Neural cell (in vitro differentiated cells): Measurements from ENCODE around the gene PRXL2B. TPM values are rescaled to one million over a fixed set of nuclear protein-coding genes. Genes with fewer than 3 reads are reported as not detected.
"Not testable (repeated sequence)": the region's sequence is repeated elsewhere in the genome, so short reads cannot be mapped to it uniquely, and the experiment has no call there.

Source experiments
- H2AFZ ChIP-seq: fragments of 200-600, 300-800 bp; sonication (generic), shearing (Covaris generic); 2 replicates; pipeline ENCODE4 v1.6.0; 2014; ENCODE audit warnings: low read depth, mild to moderate bottlenecking, antibody characterized with exemption, low read length, moderate library complexity
- H3F3A ChIP-seq: fragments of 200-600 bp; shearing (Covaris generic); 2 replicates; pipeline ENCODE4 v1.6.1; 2016; ENCODE audit warnings: mild to moderate bottlenecking, moderate library complexity, mixed read lengths, antibody characterized with exemption, low read length; ENCODE audit not compliant: insufficient read depth, poor library complexity, severe bottlenecking
- H3K27ac ChIP-seq: fragments of 200-600, 300-800 bp; sonication (generic), shearing (Covaris generic); 2 replicates; pipeline ENCODE4 v1.5.1; 2014; ENCODE audit warnings: mild to moderate bottlenecking, low read length, moderate library complexity
- H3K27me3 ChIP-seq: fragments of 300-800, 200-600 bp; sonication (generic), shearing (Covaris generic); 2 replicates; pipeline ENCODE4 v1.6.0; 2014; ENCODE audit warnings: mild to moderate bottlenecking, low read depth, low read length, moderate library complexity; ENCODE audit not compliant: insufficient read depth
- H3K36me3 ChIP-seq: fragments of 300-800, 200-600 bp; sonication (generic), shearing (Covaris generic); 2 replicates; pipeline ENCODE4 v1.5.1; 2014; ENCODE audit warnings: mild to moderate bottlenecking, antibody characterized with exemption, low read length, moderate library complexity; ENCODE audit not compliant: insufficient read depth
- H3K4me2 ChIP-seq: fragments of 300-800, 200-600 bp; sonication (generic), shearing (Covaris generic); 2 replicates; pipeline ENCODE4 v1.6.0; 2014; ENCODE audit warnings: mild to moderate bottlenecking, low read length
- H3K4me3 ChIP-seq: fragments of 300-800, 200-600 bp; sonication (generic), shearing (Covaris generic); 2 replicates; pipeline ENCODE4 v1.5.1; 2014; ENCODE audit warnings: mild to moderate bottlenecking, low read length, moderate library complexity
- H3K79me2 ChIP-seq: fragments of 200-600 bp; shearing (Covaris generic); replicated peaks from 2 replicates; pipeline ENCODE4 v1.6.0; 2014; ENCODE audit warnings: mild to moderate bottlenecking, low read length, moderate library complexity; ENCODE audit not compliant: insufficient read depth
- H3K9ac ChIP-seq: fragments of 300-800, 200-600 bp; sonication (generic), shearing (Covaris generic); 2 replicates; pipeline ENCODE4 v1.6.1; 2016; ENCODE audit warnings: mild to moderate bottlenecking, low read length, mixed read lengths
- H3K9me2 ChIP-seq: fragments of 200-600 bp; shearing (Covaris generic); 2 replicates; pipeline ENCODE4 v1.6.1; 2016; ENCODE audit warnings: mild to moderate bottlenecking, low read length, mixed read lengths; ENCODE audit not compliant: insufficient read depth
- H3K9me3 ChIP-seq: fragments of 200-600, 300-800 bp; sonication (generic), shearing (Covaris generic); 2 replicates; pipeline ENCODE4 v1.6.1; 2016; ENCODE audit warnings: mild to moderate bottlenecking, mixed run types, low read length, moderate library complexity, mixed read lengths
- H4K20me1 ChIP-seq: fragments of 200-600 bp; shearing (Covaris generic); 2 replicates; pipeline ENCODE4 v1.6.1; 2016; ENCODE audit warnings: mild to moderate bottlenecking, mixed run types; ENCODE audit not compliant: insufficient read depth
- EP300 ChIP-seq: fragments of 450-650 bp; conservative IDR thresholded peaks from 2 replicates; pipeline ENCODE4 v1.6.1; 2014; ENCODE audit warnings: antibody characterized with exemption, mild to moderate bottlenecking, moderate library complexity; ENCODE audit not compliant: poor library complexity, severe bottlenecking
- EZH2 ChIP-seq: fragments of 200-600, 300-800 bp; shearing (Covaris generic), sonication (generic); IDR thresholded peaks from 2 replicates; pipeline ENCODE4 v1.6.1; 2014; ENCODE audit warnings: antibody characterized with exemption, low read length, borderline replicate concordance, mild to moderate bottlenecking; ENCODE audit not compliant: insufficient read depth, poor library complexity, severe bottlenecking
- MXI1 ChIP-seq: fragments of 450-650 bp; conservative IDR thresholded peaks from 2 replicates; pipeline ENCODE4 v1.6.1; 2014; ENCODE audit warnings: antibody characterized with exemption, mild to moderate bottlenecking; ENCODE audit not compliant: poor library complexity, severe bottlenecking
- POLR2AphosphoS5 ChIP-seq: IDR thresholded peaks from 2 replicates; pipeline ENCODE4 v1.6.1; 2012
- RAD21 ChIP-seq: fragments of 450-650 bp; conservative IDR thresholded peaks from 2 replicates; pipeline ENCODE4 v1.6.1; 2014; ENCODE audit warnings: antibody characterized with exemption, mild to moderate bottlenecking, moderate library complexity
- SMC3 ChIP-seq: fragments of 450-650 bp; conservative IDR thresholded peaks from 2 replicates; pipeline ENCODE4 v1.6.1; 2014; ENCODE audit warnings: antibody characterized with exemption, mild to moderate bottlenecking, moderate library complexity; ENCODE audit not compliant: poor library complexity
- TAF1 ChIP-seq: IDR thresholded peaks from 2 replicates; pipeline ENCODE4 v1.6.1; 2012; ENCODE audit warnings: low read depth
- polyA plus RNA-seq: library from polyadenylated mRNA; depleted of rRNA; stranded (reverse); fragments of >200 nt; gene quantifications from 2 replicates; pipeline ENCODE4 v1.2.3, GENCODE V29; 2014
- TF ChIP-seq, protein P1 (sequence below): IDR thresholded peaks from 2 replicates; pipeline ENCODE4 v1.6.1; 2012; ENCODE audit warnings: borderline replicate concordance
- TF ChIP-seq, protein P2 (sequence below): fragments of 450-650 bp; IDR thresholded peaks from 2 replicates; pipeline ENCODE4 v1.5.1; 2014; ENCODE audit warnings: antibody characterized with exemption, mild to moderate bottlenecking, moderate library complexity; ENCODE audit not compliant: poor library complexity, severe bottlenecking

PRXL2B gene
- polyA plus RNA-seq, 1 donor from 2014 or later: 29.0 TPM

DNA sequence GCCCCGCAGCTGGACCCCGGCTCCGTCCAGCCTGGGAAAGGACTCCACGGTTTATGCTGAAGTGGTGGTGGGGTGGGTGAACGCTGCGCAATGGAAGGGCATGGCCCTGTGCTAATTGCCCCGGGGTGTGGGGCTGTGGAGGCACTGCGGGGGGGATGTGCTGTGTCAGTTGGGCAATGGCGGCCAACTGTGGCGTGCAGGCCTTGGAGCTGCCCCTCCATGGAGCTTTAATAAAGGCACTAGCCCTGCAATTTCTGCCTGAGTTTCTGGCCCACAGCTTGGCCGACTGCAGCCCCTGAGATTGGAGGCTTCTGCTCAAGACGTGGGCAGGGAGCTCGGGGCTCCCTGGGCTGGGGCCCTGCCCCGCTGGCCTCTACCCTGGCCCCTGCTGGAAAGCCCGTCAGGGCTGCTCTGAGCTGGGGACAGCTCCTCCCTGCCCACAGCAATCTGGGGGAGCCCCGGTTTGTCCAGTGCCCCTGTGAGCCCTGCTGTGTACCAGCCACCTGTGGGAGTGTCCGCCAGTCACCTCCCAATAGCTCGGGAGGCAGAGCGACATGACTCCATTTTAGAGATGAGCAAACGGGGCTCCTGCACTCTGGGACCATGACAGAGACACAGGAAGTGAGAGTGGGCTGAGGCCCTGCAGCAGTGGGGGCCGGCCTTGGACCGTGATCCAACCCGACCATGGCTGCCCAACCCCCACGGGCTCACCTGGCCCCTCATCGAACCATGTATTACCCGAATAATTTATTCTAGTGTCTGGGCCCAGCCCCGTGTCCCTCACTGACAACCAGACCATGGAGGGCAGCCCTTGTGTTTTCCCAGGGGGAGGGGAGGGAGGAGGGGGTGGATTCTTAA lies 39.1 kb upstream of the PRXL2B start:
- Histone ChIP-seq H3K27me3 (no peaks in the 10 kb centered on the region), H3K36me3 (no peaks in the 10 kb centered on the region), H3F3A (peaks cover 2% of the 10 kb centered on the region), H3K79me2 (no peaks in the 10 kb centered on the region), H3K4me2 (no peak overlapping the region), H3K9me3 (no peaks in the 10 kb centered on the region), H4K20me1 (no peaks in the 10 kb centered on the region), H2AFZ (no peak overlapping the region), H3K27ac (no peak overlapping the region), H3K9ac (peak overlapping the region; percentile 5), H3K9me2 (no peaks in the 10 kb centered on the region), H3K4me3 (no peak overlapping the region)
- no peak for TF ChIP-seq POLR2AphosphoS5
- no peak for TF ChIP-seq EP300
- TF ChIP-seq, protein P1, sequence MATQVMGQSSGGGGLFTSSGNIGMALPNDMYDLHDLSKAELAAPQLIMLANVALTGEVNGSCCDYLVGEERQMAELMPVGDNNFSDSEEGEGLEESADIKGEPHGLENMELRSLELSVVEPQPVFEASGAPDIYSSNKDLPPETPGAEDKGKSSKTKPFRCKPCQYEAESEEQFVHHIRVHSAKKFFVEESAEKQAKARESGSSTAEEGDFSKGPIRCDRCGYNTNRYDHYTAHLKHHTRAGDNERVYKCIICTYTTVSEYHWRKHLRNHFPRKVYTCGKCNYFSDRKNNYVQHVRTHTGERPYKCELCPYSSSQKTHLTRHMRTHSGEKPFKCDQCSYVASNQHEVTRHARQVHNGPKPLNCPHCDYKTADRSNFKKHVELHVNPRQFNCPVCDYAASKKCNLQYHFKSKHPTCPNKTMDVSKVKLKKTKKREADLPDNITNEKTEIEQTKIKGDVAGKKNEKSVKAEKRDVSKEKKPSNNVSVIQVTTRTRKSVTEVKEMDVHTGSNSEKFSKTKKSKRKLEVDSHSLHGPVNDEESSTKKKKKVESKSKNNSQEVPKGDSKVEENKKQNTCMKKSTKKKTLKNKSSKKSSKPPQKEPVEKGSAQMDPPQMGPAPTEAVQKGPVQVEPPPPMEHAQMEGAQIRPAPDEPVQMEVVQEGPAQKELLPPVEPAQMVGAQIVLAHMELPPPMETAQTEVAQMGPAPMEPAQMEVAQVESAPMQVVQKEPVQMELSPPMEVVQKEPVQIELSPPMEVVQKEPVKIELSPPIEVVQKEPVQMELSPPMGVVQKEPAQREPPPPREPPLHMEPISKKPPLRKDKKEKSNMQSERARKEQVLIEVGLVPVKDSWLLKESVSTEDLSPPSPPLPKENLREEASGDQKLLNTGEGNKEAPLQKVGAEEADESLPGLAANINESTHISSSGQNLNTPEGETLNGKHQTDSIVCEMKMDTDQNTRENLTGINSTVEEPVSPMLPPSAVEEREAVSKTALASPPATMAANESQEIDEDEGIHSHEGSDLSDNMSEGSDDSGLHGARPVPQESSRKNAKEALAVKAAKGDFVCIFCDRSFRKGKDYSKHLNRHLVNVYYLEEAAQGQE: no peak
- TF ChIP-seq, protein P2, sequence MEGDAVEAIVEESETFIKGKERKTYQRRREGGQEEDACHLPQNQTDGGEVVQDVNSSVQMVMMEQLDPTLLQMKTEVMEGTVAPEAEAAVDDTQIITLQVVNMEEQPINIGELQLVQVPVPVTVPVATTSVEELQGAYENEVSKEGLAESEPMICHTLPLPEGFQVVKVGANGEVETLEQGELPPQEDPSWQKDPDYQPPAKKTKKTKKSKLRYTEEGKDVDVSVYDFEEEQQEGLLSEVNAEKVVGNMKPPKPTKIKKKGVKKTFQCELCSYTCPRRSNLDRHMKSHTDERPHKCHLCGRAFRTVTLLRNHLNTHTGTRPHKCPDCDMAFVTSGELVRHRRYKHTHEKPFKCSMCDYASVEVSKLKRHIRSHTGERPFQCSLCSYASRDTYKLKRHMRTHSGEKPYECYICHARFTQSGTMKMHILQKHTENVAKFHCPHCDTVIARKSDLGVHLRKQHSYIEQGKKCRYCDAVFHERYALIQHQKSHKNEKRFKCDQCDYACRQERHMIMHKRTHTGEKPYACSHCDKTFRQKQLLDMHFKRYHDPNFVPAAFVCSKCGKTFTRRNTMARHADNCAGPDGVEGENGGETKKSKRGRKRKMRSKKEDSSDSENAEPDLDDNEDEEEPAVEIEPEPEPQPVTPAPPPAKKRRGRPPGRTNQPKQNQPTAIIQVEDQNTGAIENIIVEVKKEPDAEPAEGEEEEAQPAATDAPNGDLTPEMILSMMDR: no peak
- TF ChIP-seq SMC3: no peak
- TF ChIP-seq RAD21: no peak
- TF ChIP-seq MXI1: no peak
- TF ChIP-seq EZH2: no peak
- TF ChIP-seq TAF1: no peak

DNA sequence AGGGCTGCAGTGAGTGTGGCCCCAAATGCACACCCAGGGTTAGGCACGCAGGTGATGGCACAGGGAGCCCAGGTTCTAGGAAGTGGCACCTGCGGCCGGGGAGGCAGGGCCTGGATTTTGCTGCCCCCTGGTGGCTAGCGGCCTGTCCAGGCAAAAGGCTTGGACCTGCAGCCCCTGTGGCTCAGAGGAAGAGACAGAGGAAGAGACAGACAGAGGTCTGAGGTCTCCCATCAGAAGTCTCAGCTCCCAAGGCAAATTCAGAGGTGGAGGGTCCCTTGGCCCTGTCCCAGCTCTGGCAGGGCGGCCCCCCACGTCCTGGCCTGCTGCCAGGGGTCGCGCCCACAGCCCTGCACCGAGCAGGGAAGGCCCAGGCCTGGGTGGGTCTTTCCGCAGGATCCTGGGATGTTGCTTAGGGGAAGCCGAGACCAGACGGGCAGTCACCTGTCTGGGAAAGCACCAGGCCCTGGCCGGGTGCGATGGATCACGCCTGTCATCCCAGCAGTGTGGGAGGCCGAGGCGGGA lies 38.4 kb upstream of the PRXL2B start:
- peaks cover 2% of the 10 kb centered on the region for H3F3A ChIP-seq
- H3K27me3 ChIP-seq: no peaks in the 10 kb centered on the region
- no peaks in the 10 kb centered on the region for H3K36me3 ChIP-seq
- H3K4me3 ChIP-seq: no peak overlapping the region
- H4K20me1 ChIP-seq: no peaks in the 10 kb centered on the region
- no peaks in the 10 kb centered on the region for H3K9me2 ChIP-seq
- H3K9ac ChIP-seq: no peak overlapping the region
- H3K79me2 ChIP-seq: no peaks in the 10 kb centered on the region
- peak; percentile 94 for TF ChIP-seq SMC3
- TF ChIP-seq EP300: no peak
- TF ChIP-seq, protein P2: peak; percentile 88
- TF ChIP-seq RAD21: peak; percentile 90
- TF ChIP-seq MXI1: no peak
- no peak overlapping the region for H3K4me2 ChIP-seq
- H2AFZ ChIP-seq: no peak overlapping the region
- no peak overlapping the region for H3K27ac ChIP-seq
- no peaks in the 10 kb centered on the region for H3K9me3 ChIP-seq

DNA sequence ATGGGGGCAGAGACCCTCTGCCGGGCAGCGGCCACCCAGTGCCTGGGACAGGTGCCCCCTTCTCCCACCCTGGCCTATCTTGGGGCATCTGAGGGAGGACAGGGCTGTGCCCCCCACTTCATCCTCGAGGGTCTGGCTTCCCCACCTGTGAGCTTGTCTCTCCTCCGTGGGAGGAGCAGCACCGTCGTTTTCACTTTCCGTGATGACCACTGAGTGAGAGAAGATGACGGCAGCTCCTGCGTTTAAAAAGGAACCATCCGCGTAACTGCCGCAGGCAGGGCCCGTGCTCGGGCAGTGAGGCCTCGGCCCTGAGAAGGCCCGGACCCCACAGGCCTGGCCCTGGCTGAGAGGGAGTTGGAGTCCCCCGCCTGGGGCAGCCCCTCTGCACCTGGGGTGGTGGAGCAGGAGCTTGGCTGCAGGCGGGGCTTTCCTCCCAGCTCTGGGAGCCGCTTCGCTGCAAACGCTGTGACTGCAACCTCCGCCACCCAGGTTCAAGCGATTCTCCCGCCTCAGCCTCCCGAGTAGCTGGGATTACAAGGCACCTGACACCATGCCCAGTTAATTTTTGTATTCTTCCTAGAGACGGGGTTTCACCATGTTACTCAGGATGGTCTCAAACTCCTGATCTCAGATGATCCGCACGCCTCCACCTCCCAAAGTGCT lies 37.1 kb upstream of the PRXL2B start:
- not testable (repeated sequence) for H3K36me3 ChIP-seq, H3K9me3 ChIP-seq, H3K4me3 ChIP-seq, H2AFZ ChIP-seq, H3K79me2 ChIP-seq, H3F3A ChIP-seq, H3K27me3 ChIP-seq, H3K27ac ChIP-seq, H4K20me1 ChIP-seq, H3K9ac ChIP-seq, H3K9me2 ChIP-seq, H3K4me2 ChIP-seq
